ENCODE results near the gene GRID1.

DNA sequence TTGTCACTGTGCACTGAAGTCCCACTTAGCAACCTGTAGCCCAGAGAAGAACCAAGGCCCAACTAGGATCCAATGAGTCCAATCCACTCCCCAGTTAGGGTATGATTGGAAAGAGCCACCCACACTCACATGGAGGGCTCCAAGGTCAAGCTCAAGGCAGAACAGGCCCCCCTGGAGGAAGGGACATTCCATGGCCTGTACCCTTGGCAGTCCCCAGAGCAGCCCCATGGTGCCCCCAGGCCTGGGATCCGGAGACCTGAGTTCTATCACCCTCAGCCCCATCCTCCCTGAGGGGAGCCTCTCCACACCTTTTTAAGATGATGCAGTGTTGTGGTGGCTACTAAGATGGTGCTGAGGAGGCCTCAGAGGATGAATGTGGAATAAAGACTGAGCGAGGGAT is 231.4 kb downstream of the GRID1 start:
- TF ChIP-seq POLR2AphosphoS5 (IDR thresholded peaks at IDR 0.05; ENCODE audit: low read length) (no peak), HCFC1 (IDR thresholded peaks at IDR 0.05; ENCODE audit: low read length) (no peak), CTCF (IDR thresholded peaks at IDR 0.05 in 2 of 3, conservative IDR thresholded peaks at IDR 0.05 in 1 of 3; ENCODE audit: control insufficient read depth in 2 of 3, extremely low read depth in 1 of 3, insufficient read depth in 1 of 3, low read depth in 3 of 3, low read length in 3 of 3) (no peak), RFX5 (IDR thresholded peaks at IDR 0.05; ENCODE audit: low read depth, low read length) (no peak), POLR2A (IDR thresholded peaks at IDR 0.05; ENCODE audit: low read depth, low read length) (no peak), PAX5 (IDR thresholded peaks at IDR 0.05; ENCODE audit: borderline replicate concordance, low read depth, low read length) (no peak), SP1 (IDR thresholded peaks at IDR 0.05; ENCODE audit: low read depth, low read length) (no peak), SREBF2 (IDR thresholded peaks at IDR 0.05; ENCODE audit: low read length) (no peak), DPF2 (IDR thresholded peaks at IDR 0.05) (no peak), EZH2 (IDR thresholded peaks at IDR 0.05; ENCODE audit: borderline replicate concordance, control insufficient read depth, low read depth, low read length) (no peak), BACH1 (IDR thresholded peaks at IDR 0.05; ENCODE audit: borderline replicate concordance) (no peak)
- TF ChIP-seq, protein P1, sequence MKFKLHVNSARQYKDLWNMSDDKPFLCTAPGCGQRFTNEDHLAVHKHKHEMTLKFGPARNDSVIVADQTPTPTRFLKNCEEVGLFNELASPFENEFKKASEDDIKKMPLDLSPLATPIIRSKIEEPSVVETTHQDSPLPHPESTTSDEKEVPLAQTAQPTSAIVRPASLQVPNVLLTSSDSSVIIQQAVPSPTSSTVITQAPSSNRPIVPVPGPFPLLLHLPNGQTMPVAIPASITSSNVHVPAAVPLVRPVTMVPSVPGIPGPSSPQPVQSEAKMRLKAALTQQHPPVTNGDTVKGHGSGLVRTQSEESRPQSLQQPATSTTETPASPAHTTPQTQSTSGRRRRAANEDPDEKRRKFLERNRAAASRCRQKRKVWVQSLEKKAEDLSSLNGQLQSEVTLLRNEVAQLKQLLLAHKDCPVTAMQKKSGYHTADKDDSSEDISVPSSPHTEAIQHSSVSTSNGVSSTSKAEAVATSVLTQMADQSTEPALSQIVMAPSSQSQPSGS (IDR thresholded peaks at IDR 0.05; ENCODE audit: low read length), result no peak
